AG04449 (cell line): ENCODE measurements around the gene LRRC32.

Experiments
- CTCF ChIA-PET: fragments of 350-600 bp; formaldehyde crosslinking; extraction: SDS; loops from one replicate; lab custom pipeline; 2021; ENCODE audit warnings: antibody characterized with exemption; lab: Yijun Ruan, JAX
- POLR2A ChIA-PET: fragments of 400-600, 350-600 bp; formaldehyde crosslinking; extraction: SDS; loops from one replicate; lab custom pipeline; 2020; ENCODE audit warnings: antibody characterized with exemption, inconsistent platforms; lab: Yijun Ruan, JAX
- DNase-seq: peaks from one replicate; pipeline ENCODE4 v3.0.0-alpha.2; 2010; ENCODE audit warnings: low read depth, low spot score
- H3K4me3 ChIP-seq: 2 replicates; pipeline ENCODE4 v1.5.1; 2011; ENCODE audit warnings: low read depth, mild to moderate bottlenecking, control low read depth, low read length
- TF ChIP-seq, protein P1 (sequence below): IDR thresholded peaks from one replicate; pipeline ENCODE4 v1.5.1; 2011; ENCODE audit warnings: mild to moderate bottlenecking, moderate library complexity, low read length, control low read depth, inconsistent platforms; ENCODE audit not compliant: insufficient read depth; ENCODE audit errors: missing control alignments

Gene LRRC32

DNA sequence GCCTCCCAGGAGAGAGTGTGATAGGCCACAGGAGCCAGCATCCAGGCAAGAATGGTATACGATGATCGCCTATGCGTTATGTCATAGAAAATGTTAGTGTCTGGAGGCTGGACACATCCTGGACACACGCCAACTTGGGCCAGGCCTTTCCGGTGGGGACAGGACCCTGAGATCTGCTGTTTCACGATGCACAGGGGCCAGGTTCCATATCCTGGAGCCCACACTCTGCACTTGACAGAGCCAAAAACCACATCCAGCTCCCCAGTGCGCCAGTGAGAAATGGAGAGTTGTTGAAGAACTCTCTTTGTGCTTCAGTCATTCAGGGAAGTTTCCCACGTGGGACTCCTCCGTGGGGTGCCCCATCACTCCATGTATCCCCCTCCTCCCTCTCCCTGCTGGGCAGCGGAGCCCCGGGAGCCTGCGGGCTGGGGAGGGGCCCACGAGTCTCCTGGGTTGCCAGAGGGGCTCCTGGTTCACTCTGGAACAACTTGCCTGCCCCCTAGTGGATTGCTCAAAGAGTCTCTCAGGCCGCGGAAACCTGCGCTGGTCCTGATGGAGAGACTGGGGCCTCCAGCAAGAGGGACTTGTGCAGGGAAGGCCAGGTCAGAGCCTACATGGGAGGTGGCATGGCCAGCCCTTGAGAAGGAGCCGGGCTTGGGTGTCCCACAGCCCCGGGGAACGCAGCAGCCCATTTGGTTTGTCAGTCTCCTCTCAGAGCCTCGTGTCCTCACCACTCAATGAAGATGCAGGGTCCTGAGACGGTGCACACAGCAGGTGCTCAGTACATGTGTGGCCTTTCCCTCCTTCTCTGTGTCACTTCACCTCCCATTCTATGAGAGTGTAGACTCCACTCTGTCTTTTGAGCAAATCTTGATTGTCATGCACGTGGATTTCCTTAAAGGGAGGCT is 10.2 kb upstream of the LRRC32 start:
- no peak for DNase-seq
- TF ChIP-seq, protein P1, sequence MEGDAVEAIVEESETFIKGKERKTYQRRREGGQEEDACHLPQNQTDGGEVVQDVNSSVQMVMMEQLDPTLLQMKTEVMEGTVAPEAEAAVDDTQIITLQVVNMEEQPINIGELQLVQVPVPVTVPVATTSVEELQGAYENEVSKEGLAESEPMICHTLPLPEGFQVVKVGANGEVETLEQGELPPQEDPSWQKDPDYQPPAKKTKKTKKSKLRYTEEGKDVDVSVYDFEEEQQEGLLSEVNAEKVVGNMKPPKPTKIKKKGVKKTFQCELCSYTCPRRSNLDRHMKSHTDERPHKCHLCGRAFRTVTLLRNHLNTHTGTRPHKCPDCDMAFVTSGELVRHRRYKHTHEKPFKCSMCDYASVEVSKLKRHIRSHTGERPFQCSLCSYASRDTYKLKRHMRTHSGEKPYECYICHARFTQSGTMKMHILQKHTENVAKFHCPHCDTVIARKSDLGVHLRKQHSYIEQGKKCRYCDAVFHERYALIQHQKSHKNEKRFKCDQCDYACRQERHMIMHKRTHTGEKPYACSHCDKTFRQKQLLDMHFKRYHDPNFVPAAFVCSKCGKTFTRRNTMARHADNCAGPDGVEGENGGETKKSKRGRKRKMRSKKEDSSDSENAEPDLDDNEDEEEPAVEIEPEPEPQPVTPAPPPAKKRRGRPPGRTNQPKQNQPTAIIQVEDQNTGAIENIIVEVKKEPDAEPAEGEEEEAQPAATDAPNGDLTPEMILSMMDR: peak; percentile 82
- POLR2A ChIA-PET: no interaction called here
- CTCF ChIA-PET: interaction anchor here (0.6 to 5.5 kb wide), 30 partner anchors 8 to 473 kb away, joined by 3 to 36 read pairs (median 4); partner anchors contain the start of gene LRRC32
- H3K4me3 ChIP-seq: no peak overlapping the region

DNA sequence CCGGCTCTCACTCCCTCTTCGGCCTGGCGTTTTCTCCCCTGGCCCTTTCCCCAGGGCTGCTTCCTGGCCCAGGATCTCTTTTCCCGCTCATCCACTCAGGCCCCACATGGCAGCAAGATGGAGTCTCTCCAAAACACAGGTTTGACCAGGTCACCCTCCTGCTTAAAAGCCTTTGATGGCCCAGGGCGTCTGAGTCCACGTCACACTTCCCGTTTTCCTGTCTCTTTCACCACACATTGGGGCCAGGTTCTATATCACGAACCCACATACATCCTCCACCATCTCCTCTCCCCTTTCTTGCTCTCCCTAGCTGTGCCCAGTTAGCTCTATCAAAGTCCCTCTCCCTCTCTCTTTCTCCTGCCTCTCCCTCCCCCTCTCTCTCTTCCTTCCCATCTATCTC is 7.8 kb upstream of the LRRC32 start:
- TF ChIP-seq, protein P1: no peak
- ChIA-PET POLR2A (no interaction called here), CTCF (interaction anchor here (0.9 to 5.5 kb wide), 13 partner anchors 8 to 471 kb away, joined by 3 to 36 read pairs (median 4); partner anchors contain the start of gene LRRC32)
- no peak for DNase-seq
- no peak overlapping the region for H3K4me3 ChIP-seq

DNA sequence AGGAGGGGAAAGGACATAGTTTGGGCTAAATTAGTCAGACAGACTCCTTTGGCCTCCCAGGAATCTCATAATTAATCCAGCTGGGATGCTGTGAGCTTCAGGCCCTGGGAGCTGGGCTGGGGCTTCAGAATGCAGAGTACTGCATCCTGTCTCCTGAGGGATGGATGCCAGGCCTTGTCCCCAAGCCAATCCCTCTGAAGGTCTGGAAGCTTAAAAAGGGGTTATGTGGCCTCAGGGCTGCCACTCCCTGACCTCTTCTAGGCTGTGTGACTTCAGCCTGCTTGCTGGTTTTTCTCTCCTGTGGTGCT is 6.9 kb upstream of the LRRC32 start:
- ChIA-PET CTCF (interaction anchor here (0.9 to 5.5 kb wide), 12 partner anchors 9 to 470 kb away, joined by 3 to 36 read pairs (median 4); no protein-coding TSS in a partner anchor), POLR2A (no interaction called here)
- DNase-seq: no peak
- TF ChIP-seq, protein P1: no peak
- H3K4me3 ChIP-seq: no peak overlapping the region

DNA sequence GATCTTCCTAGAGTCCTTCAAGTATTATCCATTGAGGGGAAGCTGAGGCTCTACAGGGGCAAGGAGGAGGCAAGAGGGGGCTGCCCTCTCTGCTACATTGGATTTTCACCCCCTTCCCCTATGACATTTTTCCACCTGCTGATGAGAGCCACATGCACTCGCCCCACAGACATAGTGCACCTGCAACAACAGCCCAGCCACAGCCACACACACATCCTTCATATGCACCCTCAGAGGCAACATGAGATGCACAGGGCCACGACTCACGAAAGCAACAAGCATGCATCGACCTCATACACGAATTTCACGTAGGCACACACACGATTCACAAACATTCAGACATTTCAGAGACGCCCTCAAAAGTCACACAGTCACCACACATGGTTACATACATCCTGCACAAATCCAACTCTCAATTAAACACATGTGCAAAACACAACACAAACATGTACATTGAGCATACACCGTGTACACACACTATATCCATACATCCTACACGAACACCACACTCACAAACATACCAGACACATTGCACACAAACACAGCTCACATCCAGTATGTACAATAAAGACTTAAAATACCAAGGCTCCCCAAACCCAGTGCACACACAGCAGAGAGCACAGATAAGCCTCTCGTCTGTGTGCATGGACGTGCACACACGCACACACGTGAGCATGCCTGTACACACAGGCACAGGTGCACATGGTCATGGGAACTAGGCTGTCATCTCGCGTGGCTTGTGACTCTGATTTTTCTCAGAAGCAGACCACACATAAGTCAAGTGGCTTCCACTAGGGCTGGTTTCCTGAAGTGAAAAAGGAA is 6.3 kb upstream of the LRRC32 start:
- ChIA-PET CTCF (interaction anchor here (0.8 to 5.5 kb wide), 9 partner anchors 11 to 469 kb away, joined by 3 to 36 read pairs (median 4); no protein-coding TSS in a partner anchor), POLR2A (no interaction called here)
- DNase-seq: no peak
- no peak overlapping the region for H3K4me3 ChIP-seq
- TF ChIP-seq, protein P1: no peak

DNA sequence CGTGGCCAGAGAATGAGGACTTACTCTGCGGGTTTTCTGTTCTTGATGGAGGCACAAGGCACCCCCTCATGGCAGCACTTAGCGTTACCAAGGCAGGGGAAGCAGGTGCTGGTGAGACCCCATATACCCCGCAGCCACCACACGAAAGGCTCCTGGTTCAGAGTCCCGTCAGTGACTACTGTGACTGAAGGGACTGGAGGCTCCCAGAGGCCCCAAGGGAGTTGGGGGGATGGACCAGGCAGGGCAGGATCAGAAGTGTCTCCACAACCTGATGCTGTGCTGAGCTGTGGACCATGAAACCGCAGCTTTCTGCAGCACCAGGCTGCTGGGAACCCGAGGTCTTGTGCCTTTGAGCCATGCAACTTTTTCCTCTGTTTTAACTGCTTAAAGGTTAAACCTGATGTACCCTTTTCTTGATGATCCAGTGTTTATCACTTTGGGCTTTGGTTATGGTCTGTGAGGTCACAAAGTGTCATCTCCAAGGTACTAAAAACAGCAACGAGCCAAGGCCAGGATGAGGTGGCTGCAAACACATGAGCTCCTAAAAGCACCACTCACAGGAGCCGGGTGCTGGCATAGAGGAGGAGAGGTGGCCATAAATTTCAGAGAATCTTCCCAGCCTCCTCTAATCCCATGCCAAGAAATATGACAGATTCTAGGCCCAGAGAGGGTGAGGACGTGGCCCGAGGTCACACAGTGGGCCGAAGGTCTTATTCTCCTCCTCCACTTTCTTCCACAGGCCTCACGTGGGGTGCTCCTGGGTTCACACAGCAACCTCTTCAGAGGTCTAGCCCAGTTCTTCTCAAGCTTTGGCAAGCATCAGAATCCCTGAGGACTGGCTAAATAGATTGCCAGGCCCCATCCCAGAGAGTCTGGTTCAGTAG is 4.2 kb upstream of the LRRC32 start:
- ChIA-PET POLR2A (no interaction called here), CTCF (interaction anchor here (1.1 to 1.3 kb wide), 2 partner anchors 11 to 47 kb away, joined by 4 read pairs; no protein-coding TSS in a partner anchor)
- no peak for DNase-seq
- TF ChIP-seq, protein P1: no peak
- H3K4me3 ChIP-seq: no peak overlapping the region
